ENCODE results near the gene SBF2.
A peak's percentile ranks its signal among the peaks of the same experiment; 100 is the strongest.
"Not testable (repeated sequence)": the region's sequence is repeated elsewhere in the genome, so short reads cannot be mapped to it uniquely, and the experiment has no call there.

The SBF2 gene

DNA sequence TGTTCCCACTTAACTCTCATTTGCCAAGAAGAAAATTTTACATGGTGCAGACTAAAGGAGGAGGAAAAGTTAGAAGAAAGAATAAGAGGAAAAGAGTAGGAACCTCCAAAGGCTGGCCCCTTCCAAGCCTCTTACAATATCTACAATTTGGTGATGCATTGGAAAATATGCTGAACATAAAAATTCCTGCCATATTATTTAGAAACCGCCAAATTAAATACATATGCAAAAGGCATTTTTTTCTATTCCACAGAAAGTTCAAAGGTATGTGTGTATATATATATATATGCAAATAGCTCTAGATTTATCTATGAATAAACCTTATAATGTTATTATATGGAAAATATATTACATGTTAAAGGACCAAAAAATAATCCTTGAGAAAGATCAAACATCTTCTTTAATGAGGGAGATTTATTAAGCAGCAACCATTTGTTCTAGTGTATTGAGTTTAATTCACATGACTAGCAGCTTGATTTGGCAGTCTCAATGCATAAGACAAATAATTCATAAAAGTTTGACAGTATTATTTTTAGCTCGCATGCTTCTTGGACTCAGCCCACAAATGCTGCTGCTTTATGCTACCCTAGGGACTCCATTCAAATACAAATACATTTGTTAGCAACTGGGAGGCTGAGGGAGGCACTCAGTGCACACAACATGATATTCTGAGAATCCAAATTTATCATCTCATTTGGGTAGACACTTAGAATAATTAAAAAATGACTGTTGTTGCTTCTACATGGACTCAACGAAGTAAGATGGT is 184.9 kb downstream of the SBF2 start:
- no peak for DNase-seq

DNA sequence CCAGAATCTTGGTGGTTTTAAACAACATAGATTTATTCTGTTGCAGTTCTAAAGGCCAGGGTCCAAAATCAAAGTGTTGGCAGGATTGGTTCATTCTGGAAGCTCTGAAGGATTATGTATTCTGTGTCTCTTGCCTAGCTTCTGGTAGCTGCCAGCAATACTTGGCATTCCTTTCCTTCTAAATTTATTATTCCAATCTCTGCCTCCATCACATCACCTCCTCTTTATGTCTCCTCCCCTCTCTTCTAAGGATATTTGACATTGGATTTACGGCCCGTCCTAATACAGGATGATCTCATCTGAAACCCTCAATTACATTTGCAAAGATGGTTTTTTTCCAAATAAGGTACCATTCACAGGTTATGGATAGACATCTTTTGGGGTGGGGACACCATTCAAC is 186.5 kb downstream of the SBF2 start:
- DNase-seq = no peak

DNA sequence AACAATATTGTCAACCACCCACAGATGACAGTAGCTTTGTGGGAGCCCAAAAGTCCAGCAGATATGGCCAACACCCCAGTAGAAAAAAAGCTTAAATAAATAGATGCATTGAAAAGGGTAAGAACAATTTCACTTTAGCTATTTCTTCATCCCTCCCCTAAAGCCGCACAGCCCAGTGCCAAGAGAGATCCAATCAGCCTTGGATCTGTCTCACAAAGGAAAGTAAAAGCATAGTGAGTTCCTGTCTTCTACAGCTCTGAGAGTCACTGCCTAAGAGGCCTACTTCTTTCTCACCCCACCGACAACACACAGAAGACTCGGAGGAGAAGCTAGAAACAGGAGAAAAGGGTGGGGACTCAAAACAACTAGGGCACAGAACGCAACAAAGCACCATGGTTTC is 196.4 kb downstream of the SBF2 start:
- no peak for DNase-seq

DNA sequence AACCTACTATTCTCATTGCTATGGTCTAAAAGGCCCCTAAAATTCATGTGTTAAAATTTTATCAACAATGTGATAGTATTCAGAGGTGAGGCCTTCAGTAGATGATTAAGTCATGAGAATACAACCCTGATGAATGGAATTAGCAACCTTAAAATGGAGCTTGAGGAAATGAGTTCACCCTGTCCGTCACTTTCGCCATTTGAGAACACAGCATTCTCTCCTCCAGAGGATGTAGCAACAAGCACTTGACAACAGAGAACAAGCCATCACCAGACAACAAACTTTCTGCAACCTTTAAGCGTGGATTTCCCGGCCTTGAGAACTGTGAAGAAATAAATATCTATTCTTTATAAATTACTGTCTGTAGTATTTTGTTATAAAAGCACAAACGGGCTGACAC is 197.0 kb downstream of the SBF2 start:
- no peak for DNase-seq

DNA sequence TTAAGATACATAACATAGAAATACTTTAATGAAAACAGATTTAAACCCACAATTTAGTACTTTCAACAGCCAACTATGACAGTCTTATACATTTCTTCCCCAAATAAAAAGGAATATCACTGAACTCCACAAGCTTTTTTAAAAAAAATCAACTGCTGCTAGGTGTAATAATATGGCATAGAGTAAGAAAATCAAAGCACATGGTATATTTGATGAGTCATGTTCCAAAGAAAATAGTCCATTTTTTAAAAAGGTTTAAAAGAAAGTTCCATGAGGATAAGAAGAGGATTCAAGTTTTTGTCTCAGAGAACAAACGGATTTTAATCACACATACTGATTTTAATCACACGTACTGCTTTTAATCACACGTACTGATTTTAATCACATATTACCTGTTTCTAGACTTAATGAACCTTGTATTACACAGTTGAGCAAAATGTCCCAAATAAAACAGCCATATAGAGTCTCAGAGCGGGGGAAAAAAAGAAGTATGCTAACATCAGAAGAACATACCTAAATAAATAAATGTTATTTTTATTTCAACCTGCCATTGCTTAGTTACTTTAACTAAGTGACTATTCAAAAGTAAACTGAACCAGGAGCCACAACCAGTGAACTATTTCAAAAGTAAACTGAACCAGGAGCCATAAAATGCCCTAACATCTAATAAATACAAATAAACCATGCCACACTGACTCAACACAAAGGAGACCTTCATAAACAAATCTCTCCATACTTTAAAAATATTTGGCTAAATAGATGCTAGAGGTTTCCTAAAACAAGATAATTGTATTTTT is 198.4 kb downstream of the SBF2 start:
- no peak for DNase-seq

DNA sequence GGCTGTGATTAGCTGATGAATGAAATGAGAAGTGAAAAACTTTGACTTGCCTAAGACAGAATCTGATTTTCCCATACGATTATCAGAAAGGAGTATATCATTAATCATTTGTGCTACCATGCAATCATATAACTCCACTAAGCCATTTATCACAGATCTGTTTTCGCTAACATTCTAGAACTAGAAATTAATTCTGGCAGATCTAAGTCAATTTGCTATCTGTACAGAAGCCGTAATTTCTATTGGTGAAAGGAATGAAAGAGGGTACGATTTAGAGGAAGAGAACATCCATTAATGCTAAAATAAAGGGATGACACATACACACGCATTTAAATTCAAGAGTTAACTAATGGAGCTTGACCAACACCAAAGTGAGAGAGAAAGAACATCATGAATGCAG is 201.6 kb downstream of the SBF2 start:
- DNase-seq = no peak

DNA sequence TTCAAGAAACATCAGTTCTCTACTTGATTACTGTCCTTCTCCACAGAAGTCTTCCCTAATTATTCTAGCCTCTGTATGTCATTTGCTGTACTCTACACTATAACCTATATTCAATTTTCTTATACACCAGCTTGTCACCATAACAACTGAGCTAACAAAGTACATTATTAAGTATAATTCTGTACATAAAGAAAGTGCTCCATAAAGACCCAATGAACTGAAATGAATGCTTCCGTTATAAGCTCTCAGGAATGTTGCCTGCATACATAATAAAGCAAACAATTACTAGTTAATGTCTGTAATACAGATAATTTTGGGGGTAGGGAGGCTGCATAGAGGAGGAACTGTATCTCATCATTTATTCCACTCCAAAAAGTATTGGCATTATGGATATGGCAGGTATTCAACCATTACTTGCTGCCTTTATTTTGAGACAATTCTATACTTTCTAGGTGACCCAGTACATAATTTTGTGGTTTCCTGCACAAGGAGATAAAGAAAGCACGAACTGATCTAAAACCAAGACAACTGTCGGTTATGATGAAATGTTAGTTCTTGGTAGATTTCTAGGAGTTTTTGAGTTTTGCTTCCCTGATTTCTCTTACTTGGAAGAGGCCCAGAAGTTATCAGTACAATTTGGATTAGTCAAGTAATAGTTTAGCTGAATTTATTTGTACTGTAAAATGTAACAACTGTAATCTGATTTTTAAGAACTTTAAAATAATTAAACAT is 202.5 kb downstream of the SBF2 start:
- no peak for DNase-seq

DNA sequence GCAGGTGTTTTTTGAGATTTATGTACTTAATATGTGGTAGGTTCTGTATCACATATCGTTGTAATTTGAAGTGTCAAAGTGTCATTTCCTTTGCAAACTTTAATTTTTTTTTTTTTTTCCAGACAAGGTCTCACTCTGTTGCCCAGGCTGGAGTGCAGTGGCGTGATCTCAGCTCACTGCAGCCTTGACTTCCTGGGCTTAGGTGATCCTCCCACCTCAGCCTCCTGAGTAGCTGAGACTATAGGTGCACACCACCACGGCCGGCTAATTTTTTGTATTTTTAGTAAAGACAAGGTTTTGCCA is 206.1 kb downstream of the SBF2 start:
- not testable (repeated sequence) for DNase-seq

DNA sequence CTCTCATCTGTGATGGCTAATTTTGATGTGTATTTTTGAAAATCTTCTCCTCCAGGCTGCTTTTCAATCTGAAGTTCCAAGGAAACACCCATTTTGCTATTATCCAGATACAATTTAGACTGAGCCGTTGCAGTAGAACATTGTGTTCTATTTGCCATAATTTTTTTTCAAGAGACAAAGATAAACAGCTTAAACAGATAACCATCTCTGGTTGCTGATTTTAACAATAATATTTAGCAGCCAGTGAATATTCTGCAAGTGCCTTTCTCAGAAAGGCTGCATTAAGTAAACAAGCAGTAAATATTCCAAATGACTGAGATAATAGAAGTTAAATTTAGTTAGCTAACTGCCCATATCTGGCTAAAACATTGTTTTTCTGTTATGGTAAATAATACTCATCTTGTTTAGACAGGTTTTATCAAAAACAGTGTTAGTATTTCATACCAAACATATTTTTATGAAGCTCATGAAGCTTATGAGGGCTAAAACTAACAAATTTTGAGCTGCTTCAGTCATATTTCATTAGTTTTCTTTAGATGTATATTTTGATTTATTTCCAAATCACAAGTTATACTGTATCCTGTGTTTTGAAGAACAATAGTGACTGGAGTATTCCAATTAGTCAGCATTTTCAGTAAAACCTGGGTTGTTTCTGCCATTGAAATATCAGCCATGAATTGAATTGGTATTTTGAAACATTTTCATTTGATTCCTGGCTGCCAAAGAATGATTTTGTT is 206.7 kb downstream of the SBF2 start:
- no peak for DNase-seq

DNA sequence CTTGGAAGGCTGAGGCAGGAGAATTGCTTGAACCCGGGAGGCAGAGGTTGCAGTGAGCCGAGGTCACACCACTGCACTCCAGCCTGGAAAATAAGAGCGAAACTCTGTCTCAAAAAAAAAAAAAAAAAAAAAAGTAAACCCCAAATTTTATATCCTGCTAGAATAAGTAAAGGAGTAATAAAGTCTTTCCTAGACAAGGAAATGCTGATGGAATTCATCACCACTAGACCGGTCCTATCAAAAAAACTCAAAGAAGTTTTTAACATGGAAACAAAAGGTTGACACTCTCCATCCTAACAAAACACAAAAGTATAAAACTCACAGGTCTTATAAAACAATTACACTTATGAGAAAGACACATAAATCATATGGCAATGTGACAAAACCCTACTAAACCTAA is 213.9 kb downstream of the SBF2 start:
- DNase-seq = no peak

DNA sequence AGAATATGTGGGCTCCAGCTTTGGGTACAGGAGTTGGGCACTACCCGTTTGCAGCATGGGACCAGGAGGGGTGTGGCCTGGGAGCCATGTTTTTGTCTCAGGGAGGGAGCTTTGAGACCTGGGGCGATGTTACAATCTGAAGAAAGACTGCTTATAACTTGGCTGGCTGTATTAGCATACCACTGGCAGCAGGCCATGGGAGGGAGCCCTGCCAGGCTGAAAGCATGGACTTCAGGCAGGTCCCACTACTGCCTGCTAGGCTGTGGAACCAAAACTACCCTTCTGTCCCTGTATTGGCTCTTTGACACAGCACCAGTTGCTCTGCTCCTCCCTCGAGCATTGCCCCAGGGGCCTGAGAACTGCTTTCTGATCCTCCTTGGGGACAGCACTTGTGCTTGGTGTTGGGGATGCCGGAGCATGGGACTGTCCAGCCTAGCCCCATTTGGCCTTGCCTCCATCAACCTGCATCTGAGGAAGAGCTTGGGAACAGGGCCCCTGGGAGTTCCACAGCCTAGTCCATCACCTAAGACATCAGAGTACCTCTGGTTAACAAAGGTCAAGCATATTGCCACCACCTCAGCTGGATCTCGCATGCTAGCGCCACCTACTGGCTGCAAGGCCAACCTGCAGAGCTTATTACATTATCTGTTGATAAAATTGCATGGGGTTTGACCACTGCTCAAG is 217.4 kb downstream of the SBF2 start:
- peak; percentile 33 to 45 for DNase-seq

DNA sequence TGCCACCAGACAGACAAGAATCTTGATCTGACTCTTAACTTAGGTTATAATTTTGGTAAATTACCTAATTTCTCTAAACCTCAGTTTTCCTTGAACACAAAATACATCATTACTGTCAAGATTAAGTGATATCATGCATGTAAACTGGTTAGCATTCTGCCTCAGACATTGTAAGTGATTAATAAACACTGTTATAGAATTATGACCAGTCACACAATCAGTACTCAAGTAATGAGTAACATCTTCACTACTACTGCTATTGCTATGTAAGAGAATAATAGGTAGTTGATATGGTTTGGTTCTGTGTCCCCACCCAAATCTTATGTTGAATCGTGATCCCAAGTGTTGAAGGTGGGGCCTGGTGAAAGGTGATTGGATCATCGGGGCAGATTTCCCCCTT is 218.9 kb downstream of the SBF2 start:
- no peak for DNase-seq

DNA sequence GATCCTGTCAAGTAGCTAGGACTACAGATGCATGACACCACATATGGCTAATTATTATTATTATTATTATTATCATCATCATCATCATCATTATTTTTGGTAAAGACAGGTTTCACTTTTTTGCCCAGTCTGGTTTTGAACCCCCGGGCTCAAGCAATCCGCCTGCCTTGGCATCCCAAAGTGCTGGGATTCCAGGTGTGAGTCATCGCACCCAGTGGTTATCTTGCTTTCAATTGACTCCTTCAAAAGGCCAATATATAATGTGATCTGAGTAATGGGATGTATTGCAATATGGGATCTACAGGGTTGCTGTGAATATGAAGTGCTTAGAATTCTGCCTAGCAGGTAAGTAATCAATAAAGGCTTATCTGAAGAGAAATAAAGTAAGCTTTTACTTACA is 221.2 kb downstream of the SBF2 start:
- DNase-seq = no peak

DNA sequence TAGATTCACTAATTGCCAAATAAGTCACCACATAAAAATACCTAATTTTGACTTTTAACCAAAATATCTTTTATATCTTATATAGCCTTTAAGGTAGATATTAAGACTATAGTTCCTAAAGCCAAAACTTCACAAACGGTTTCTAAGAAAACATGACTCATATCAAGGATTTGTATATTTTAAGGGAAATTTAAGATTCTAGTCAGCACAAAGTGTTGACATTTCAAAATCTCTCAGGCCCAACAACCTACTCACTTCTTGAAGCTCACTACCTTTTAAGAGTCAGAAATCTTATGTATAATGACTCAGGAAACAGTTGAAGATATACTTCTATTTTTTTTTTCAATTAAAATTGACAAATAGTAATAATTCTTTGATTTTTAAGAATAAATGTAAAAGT is 221.9 kb downstream of the SBF2 start:
- no peak for DNase-seq

DNA sequence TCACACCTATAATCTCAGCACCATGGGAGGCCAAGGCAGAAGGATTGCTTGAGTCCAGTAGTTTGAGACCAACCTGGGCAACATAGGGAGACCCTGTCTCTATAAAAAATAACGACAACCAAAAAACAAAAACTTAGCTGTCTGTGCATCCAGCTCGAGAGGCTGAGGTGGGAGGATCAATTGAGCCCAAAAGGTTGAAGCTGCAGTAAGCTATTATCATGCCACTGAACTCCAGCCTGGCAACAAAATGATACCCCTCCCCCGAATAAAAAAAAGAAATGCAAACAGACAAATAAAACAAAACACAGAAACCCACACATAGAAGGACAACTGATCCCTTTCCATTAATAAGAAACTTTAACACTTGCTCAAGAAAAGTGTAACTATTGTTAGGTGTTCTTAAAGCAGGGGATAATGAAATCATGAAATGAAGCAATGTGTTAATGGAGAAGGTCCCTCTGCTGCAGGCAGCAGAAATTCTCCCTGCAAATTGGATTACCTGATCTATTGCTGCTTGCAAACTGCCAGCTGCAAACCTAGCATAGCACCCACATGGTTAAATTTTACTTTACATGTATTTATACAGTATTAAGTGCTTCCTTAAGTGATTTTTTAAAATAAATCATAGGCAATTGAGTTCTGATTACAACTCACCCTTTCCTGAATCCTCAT is 226.3 kb downstream of the SBF2 start:
- no peak for DNase-seq

DNA sequence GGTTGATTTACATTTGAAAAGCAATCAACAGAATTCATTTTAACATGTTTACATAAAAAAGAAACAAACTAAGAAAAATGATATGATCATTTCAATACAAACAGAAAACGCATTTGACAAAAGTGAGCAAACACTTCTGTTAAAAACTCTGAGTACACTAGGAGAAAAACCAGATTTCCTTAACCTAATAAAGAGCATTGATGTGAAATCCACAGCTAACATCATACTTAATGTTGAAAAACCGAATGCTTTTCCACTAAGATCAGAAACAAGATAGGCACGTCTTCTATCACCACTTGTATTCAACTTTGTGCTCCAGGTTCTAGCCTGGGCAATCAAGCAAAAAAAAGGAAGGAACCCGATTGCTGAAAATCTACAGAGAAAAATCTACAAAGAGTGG is 227.6 kb downstream of the SBF2 start:
- no peak for DNase-seq

DNA sequence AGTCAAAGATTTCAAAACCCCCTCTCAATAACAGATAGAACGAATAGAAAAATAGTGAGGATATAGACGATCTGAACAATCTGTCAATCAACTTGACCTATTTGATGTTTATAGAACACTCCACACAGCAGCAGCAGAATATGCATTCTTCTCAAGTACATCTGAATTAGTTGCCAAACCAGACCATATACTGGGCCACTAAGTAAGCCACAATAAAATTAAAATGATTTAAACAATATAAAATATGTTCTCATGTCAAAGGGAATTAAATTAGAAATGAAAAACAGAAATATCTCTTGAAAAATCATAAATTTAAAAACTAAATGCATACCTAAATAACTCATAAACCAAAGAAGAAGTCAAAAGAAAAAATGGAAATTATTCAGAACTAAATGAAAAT is 229.2 kb downstream of the SBF2 start:
- no peak for DNase-seq

DNA sequence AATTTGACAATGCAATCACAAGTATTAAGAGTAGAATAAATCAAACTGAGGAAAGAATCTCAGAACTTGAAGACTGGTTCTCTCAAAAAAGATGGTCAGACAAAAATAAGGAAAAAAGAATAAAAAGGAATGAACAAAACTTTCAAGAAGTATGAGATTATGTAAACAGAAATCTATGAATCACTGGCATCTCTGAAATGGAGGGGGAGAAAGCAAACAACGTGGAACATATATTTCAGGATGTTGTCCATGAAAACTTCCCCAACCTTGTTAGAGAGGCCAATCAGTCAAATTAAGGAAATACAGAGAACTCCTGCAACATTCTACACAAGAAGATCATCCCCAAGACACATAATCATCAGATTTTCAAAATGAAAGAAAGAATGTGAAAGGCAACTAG is 235.7 kb downstream of the SBF2 start:
- no peak for DNase-seq

DNA sequence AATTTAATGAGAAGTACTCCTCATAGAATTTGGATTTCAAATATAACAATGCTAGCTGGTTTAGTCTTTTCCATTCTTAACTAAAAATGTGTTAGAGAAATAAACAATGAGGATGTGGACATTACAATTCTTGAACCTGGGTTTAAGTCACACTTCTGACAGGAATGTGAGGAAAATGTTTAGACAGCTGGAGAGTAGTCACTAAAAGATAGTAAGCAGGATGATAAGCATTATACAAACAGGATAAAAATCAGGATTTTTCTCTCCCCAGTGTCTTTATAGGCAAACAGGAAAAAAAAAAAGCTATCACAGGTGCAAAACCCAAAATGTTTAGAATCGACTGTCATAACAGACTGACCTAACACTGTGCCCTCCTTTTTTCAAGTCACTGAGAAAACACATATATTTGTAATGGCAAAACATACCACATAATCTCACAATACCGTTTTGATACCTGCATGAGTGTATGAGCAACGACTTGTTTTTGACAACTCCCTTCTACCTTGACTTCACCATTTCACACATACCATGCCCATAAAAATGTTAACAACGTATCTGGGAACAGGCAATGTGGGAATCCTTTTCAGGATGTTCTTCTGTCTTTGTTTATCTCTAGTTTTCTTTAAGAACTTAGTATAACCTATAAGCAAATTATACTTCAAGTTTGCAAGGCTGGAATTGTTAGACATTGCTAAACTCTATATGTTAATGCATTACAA is 242.0 kb downstream of the SBF2 start:
- DNase-seq = no peak

DNA sequence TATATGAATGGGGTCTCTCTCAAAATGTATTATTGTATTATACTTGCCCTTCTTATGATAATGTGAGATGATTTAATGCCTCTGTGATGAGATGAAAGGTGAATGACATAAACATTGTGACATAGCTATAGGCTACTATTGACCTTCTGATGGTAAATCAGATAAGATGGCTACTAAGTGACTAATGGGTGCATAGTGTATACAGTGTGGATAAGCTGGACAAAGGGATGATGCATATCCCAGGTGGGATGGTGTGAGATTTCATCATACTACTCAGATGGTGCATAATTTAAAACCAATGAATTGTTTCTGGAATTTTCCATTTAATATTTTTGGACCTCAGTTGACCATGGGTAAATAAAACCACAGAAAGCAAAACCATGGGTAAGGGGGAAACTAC is 243.5 kb downstream of the SBF2 start:
- no peak for DNase-seq

DNA sequence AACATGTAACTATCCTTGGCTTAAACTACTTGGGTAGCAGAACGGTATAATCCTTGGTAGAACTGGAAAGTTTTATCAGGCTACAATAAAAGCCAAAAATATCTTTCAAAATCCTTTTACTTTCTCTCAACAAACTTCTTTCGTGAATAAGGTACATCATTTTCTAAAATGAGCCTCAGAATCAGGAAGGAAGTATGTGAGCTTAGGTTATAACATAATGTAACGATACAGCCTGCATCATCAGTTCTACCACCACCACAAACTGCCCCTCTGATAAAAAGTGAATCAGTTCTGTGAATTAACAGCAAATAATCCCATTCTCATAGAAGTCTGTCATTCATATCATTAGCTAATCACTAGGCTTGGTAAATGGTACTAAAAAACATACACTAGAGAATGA is 244.3 kb downstream of the SBF2 start:
- DNase-seq = no peak

DNA sequence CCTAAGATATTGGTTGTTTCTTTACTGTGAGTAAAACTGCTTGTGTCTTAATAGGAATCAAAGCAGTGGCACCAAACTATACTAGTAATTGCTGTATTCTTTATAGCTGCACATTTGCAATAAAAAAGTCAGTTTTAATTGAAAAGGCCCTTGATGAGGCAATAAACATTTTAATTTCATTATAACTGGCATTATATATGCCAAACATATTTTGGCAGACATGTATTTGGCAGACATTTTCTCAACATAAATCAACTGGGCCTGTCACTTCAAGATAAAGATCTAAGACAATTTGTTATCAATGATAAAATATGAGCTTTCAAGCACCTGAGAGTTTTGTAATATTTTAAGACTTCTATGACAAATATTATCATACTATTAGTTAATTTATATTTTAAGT is 245.7 kb downstream of the SBF2 start:
- no peak for DNase-seq

Data from stimulated activated CD4-positive, alpha-beta T cell treated with anti-CD3 and anti-CD28 coated beads, Interleukin-2, amount 100 ng/mL, for 24 hours (primary cell).